DOHH2 (cell line): Measurements from ENCODE around the gene WBP2.

Experiments
- H3F3A ChIP-seq: fragments of 200-600 bp; sonication (generic), shearing (Covaris generic); 2 replicates; pipeline ENCODE4 v1.6.0; 2016; ENCODE audit warnings: antibody characterized with exemption, mild to moderate bottlenecking; ENCODE audit not compliant: control insufficient read depth, insufficient read depth
- H3K27ac ChIP-seq: fragments of 200-600 bp; sonication (generic); 2 replicates; pipeline ENCODE4 v1.5.1; 2014; ENCODE audit warnings: low read depth, mild to moderate bottlenecking, low read length, moderate library complexity
- H3K27me3 ChIP-seq: fragments of 200-600 bp; sonication (generic); 2 replicates; pipeline ENCODE4 v1.6.1; 2014; ENCODE audit warnings: mild to moderate bottlenecking, low read length, mixed read lengths; ENCODE audit not compliant: control insufficient read depth
- H3K36me3 ChIP-seq: fragments of 200-600 bp; sonication (generic); 2 replicates; pipeline ENCODE4 v1.6.1; 2014; ENCODE audit warnings: mild to moderate bottlenecking, low read length, moderate library complexity, mixed read lengths; ENCODE audit not compliant: control insufficient read depth
- H3K4me1 ChIP-seq: fragments of 200-600 bp; sonication (generic); 2 replicates; pipeline ENCODE4 v1.6.1; 2014; ENCODE audit warnings: mild to moderate bottlenecking, low read length, mixed read lengths; ENCODE audit not compliant: control insufficient read depth
- H3K4me2 ChIP-seq: fragments of 200-600 bp; sonication (generic); 2 replicates; pipeline ENCODE4 v1.6.0; 2014; ENCODE audit warnings: mild to moderate bottlenecking, low read length, moderate library complexity
- H3K4me3 ChIP-seq: fragments of 200-600 bp; sonication (generic); 2 replicates; pipeline ENCODE4 v1.5.1; 2014; ENCODE audit warnings: mild to moderate bottlenecking, low read length, mixed read lengths
- H3K79me2 ChIP-seq: fragments of 200-600 bp; sonication (generic); 2 replicates; pipeline ENCODE4 v1.6.1; 2014; ENCODE audit warnings: mild to moderate bottlenecking, low read length, mixed read lengths; ENCODE audit not compliant: control insufficient read depth
- H3K9me2 ChIP-seq: fragments of 200-600 bp; sonication (generic); replicated peaks from 2 replicates; pipeline ENCODE4 v1.6.1; 2014; ENCODE audit warnings: mild to moderate bottlenecking, low read length, mixed read lengths; ENCODE audit not compliant: control insufficient read depth
- H3K9me3 ChIP-seq: fragments of 200-600 bp; sonication (generic); 2 replicates; pipeline ENCODE4 v1.6.1; 2014; ENCODE audit warnings: antibody characterized with exemption, low read length, mixed read lengths; ENCODE audit not compliant: control insufficient read depth, insufficient read depth
- H4K20me1 ChIP-seq: fragments of 200-600 bp; sonication (generic); 2 replicates; pipeline ENCODE4 v1.6.0; 2014; ENCODE audit warnings: low read depth, mild to moderate bottlenecking, antibody characterized with exemption, low read length, moderate library complexity; ENCODE audit not compliant: control insufficient read depth, insufficient read depth
- CTCF ChIP-seq: fragments of 200-600 bp; sonication (generic); IDR thresholded peaks from one replicate; pipeline ENCODE4 v1.5.1; 2014; ENCODE audit warnings: antibody characterized with exemption, mild to moderate bottlenecking, low read depth, low read length; ENCODE audit not compliant: poor library complexity, severe bottlenecking
- EZH2phosphoT487 ChIP-seq: fragments of 200-600 bp; sonication (generic); IDR thresholded peaks from 2 replicates; pipeline ENCODE4 v1.6.1; 2017; ENCODE audit warnings: borderline replicate concordance, mild to moderate bottlenecking, antibody characterized with exemption, low read length, moderate library complexity, mixed read lengths

Gene WBP2

GRCh38 chr17:75855310-75856061 is at the start of gene WBP2:
Gene WBP2 (minus strand): TSS chr17:75855335. CDS start chr17:75855297, 38 bp downstream.
- H3K4me2 ChIP-seq = peak within 1 kb of the TSS; percentile 96
- H3K27ac ChIP-seq = peak within 1 kb of the TSS; percentile 79
- peaks cover 8% of the 10 kb centered on the region; the same call in 1 of the 2 replicates for H4K20me1 ChIP-seq
- peak within 1 kb of the TSS; percentile 94 for H3K4me3 ChIP-seq
- H3K4me1 ChIP-seq = peaks cover 35% of the 10 kb centered on the region
- H3K36me3 ChIP-seq = peaks cover 11% of the 10 kb centered on the region
- no peaks in the 10 kb centered on the region for H3K9me3 ChIP-seq
- peak; percentile 74 for TF ChIP-seq CTCF
- TF ChIP-seq EZH2phosphoT487 = no peak
- peaks cover 25% of the 10 kb centered on the region for H3K79me2 ChIP-seq
- no peaks in the 10 kb centered on the region for H3K27me3 ChIP-seq
- H3K9me2 ChIP-seq = no peaks in the 10 kb centered on the region
- H3F3A ChIP-seq = peaks cover 14% of the 10 kb centered on the region

GRCh38 chr17:75902406-75902805 is 47.3 kb upstream of the WBP2 start:
- H3K4me2 ChIP-seq = no peak overlapping the region
- H4K20me1 ChIP-seq = no peaks in the 10 kb centered on the region
- H3K4me1 ChIP-seq = peaks cover 19% of the 10 kb centered on the region
- H3K4me3 ChIP-seq = no peak overlapping the region
- H3K36me3 ChIP-seq = peaks cover 62% of the 10 kb centered on the region
- no peaks in the 10 kb centered on the region for H3K27me3 ChIP-seq
- peaks cover 29% of the 10 kb centered on the region for H3K79me2 ChIP-seq
- no peak for TF ChIP-seq CTCF
- no peak for TF ChIP-seq EZH2phosphoT487
- H3F3A ChIP-seq = peaks cover 10% of the 10 kb centered on the region
- no peaks in the 10 kb centered on the region for H3K9me3 ChIP-seq
- H3K9me2 ChIP-seq = no peaks in the 10 kb centered on the region
- H3K27ac ChIP-seq = no peak overlapping the region

GRCh38 chr17:75901727-75902126 is 46.6 kb upstream of the WBP2 start:
- Histone ChIP-seq H3K4me1 (peaks cover 24% of the 10 kb centered on the region), H3K4me3 (no peak overlapping the region), H3K27ac (no peak overlapping the region), H3K27me3 (no peaks in the 10 kb centered on the region), H4K20me1 (no peaks in the 10 kb centered on the region), H3K4me2 (no peak overlapping the region), H3K9me2 (no peaks in the 10 kb centered on the region), H3K79me2 (peaks cover 29% of the 10 kb centered on the region), H3F3A (peaks cover 12% of the 10 kb centered on the region), H3K9me3 (no peaks in the 10 kb centered on the region), H3K36me3 (peaks cover 66% of the 10 kb centered on the region)
- TF ChIP-seq CTCF (no peak), EZH2phosphoT487 (no peak)
